ENCODE results near the gene SMIM3.

DNA sequence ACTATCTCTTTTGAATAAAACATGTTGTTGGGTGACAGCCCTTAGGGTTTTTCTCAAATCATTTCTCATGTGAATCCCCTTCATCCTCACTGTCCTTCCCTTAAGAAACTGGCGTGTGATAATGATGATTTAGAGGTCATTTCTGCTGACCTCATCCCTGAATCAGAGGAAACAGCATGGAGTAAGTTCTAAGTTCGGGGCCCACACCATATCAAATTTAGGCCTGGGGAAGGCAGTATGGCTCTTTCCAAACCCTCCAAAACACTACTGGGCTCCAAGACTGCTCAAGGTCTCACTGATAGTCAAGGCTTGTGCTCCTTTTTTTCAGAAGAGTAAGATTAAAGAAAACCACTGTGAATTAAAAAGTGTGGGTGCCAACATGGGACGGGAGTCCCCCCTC is 872 bp upstream of the SMIM3 start:
- TF ChIP-seq ARNTL (CRISPR knock-in tag; IDR thresholded peaks at IDR 0.05; ENCODE audit: borderline replicate concordance, low read depth), result no peak
- no peak for TF ChIP-seq ZNF565 (CRISPR knock-in tag; conservative IDR thresholded peaks at IDR 0.05; ENCODE audit: low read depth)
- no peak for TF ChIP-seq BACH2 (CRISPR knock-in tag; IDR thresholded peaks at IDR 0.05; ENCODE audit: borderline replicate concordance)
- TF ChIP-seq GLIS3 (CRISPR knock-in tag; IDR thresholded peaks at IDR 0.05), result no peak
- TF ChIP-seq, protein P1, sequence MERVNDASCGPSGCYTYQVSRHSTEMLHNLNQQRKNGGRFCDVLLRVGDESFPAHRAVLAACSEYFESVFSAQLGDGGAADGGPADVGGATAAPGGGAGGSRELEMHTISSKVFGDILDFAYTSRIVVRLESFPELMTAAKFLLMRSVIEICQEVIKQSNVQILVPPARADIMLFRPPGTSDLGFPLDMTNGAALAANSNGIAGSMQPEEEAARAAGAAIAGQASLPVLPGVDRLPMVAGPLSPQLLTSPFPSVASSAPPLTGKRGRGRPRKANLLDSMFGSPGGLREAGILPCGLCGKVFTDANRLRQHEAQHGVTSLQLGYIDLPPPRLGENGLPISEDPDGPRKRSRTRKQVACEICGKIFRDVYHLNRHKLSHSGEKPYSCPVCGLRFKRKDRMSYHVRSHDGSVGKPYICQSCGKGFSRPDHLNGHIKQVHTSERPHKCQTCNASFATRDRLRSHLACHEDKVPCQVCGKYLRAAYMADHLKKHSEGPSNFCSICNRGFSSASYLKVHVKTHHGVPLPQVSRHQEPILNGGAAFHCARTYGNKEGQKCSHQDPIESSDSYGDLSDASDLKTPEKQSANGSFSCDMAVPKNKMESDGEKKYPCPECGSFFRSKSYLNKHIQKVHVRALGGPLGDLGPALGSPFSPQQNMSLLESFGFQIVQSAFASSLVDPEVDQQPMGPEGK (CRISPR knock-in tag; IDR thresholded peaks at IDR 0.05; ENCODE audit: borderline replicate concordance), result no peak
- TF ChIP-seq, protein P2, sequence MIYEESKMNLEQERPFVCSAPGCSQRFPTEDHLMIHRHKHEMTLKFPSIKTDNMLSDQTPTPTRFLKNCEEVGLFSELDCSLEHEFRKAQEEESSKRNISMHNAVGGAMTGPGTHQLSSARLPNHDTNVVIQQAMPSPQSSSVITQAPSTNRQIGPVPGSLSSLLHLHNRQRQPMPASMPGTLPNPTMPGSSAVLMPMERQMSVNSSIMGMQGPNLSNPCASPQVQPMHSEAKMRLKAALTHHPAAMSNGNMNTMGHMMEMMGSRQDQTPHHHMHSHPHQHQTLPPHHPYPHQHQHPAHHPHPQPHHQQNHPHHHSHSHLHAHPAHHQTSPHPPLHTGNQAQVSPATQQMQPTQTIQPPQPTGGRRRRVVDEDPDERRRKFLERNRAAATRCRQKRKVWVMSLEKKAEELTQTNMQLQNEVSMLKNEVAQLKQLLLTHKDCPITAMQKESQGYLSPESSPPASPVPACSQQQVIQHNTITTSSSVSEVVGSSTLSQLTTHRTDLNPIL (CRISPR knock-in tag; IDR thresholded peaks at IDR 0.05; ENCODE audit: low read depth), result no peak
- TF ChIP-seq SNAI2 (CRISPR knock-in tag; IDR thresholded peaks at IDR 0.05), result no peak
- no peak for TF ChIP-seq CSDC2 (CRISPR knock-in tag; IDR thresholded peaks at IDR 0.05)
- no peak for TF ChIP-seq ZNF70 (CRISPR knock-in tag; IDR thresholded peaks at IDR 0.05)
- no peak for TF ChIP-seq ZFP3 (CRISPR knock-in tag; IDR thresholded peaks at IDR 0.05)
